WTC11 (cell line): ENCODE measurements around the gene ARRDC1. TPM values are rescaled to one million over a fixed set of nuclear protein-coding genes. Genes with fewer than 3 reads are reported as not detected.

Experiments used
- ATAC-seq: fragments of 200-7000 bp; cut with Tn5 transposase; 2 replicates; pipeline ENCODE4 v1.10.0; 2021; ENCODE audit warnings: mild to moderate bottlenecking, moderate library complexity
- CTCF ChIA-PET: fragments of 300-600 bp; sonication (Branson Sonifier 250); formaldehyde crosslinking; loops from one replicate; lab custom pipeline; 2021; ENCODE audit warnings: antibody characterized with exemption; lab: Charles Lee
- POLR2A ChIA-PET: fragments of 350-600 bp; sonication (Branson Sonifier 250); formaldehyde crosslinking; loops from one replicate; lab custom pipeline; 2021; ENCODE audit warnings: antibody characterized with exemption; lab: Charles Lee
- DNase-seq: peaks from one replicate; pipeline ENCODE4 v3.0.0; 2021; ENCODE audit warnings: low spot score
- H3K27ac Mint-ChIP-seq: 2 replicates; pipeline ENCODE4 v1.8.0; 2021; ENCODE audit warnings: mixed read lengths
- H3K27me3 Mint-ChIP-seq: 2 replicates; pipeline ENCODE4 v1.8.0; 2021; ENCODE audit warnings: low read depth, mild to moderate bottlenecking, moderate library complexity, mixed read lengths
- H3K36me3 Mint-ChIP-seq: 2 replicates; pipeline ENCODE4 v1.8.0; 2021; ENCODE audit warnings: mixed read lengths
- H3K4me1 Mint-ChIP-seq: 2 replicates; pipeline ENCODE4 v1.8.0; 2022; ENCODE audit warnings: mixed read lengths
- H3K4me3 Mint-ChIP-seq: 2 replicates; pipeline ENCODE4 v1.8.0; 2021; ENCODE audit warnings: mild to moderate bottlenecking, moderate library complexity, mixed read lengths
- H3K9me3 Mint-ChIP-seq: 2 replicates; pipeline ENCODE4 v1.8.0; 2021; ENCODE audit warnings: mixed read lengths
- ARID4B ChIP-seq: sonication (generic); formaldehyde crosslinking; IDR thresholded peaks from 2 replicates; pipeline ENCODE4 v1.8.0; 2023; ENCODE audit warnings: missing genetic modification reagents, mild to moderate bottlenecking, borderline replicate concordance
- ATF1 ChIP-seq: sonication (generic); formaldehyde crosslinking; IDR thresholded peaks from 2 replicates; pipeline ENCODE4 v1.8.1; 2023; ENCODE audit warnings: mild to moderate bottlenecking, moderate library complexity, missing genetic modification reagents
- CBFB ChIP-seq: sonication (generic); formaldehyde crosslinking; IDR thresholded peaks from 2 replicates; pipeline ENCODE4 v1.8.1; 2022; ENCODE audit warnings: mild to moderate bottlenecking, low read depth, missing genetic modification reagents
- CDX4 ChIP-seq: fragments of 250-450 bp; sonication (Bioruptor Pico); IDR thresholded peaks from 2 replicates; pipeline ENCODE4 v1.9.0; 2021; ENCODE audit warnings: moderate library complexity, mild to moderate bottlenecking, inconsistent platforms, borderline replicate concordance
- CREM ChIP-seq: sonication (generic); formaldehyde crosslinking; IDR thresholded peaks from 2 replicates; pipeline ENCODE4 v1.8.1; 2022; ENCODE audit warnings: mild to moderate bottlenecking, missing genetic modification reagents, moderate library complexity
- E2F1 ChIP-seq: sonication (generic); formaldehyde crosslinking; IDR thresholded peaks from 2 replicates; pipeline ENCODE4 v1.8.0; 2022; ENCODE audit warnings: mild to moderate bottlenecking, missing genetic modification reagents
- GRHL2 ChIP-seq: fragments of 250-450 bp; sonication (Bioruptor Pico); IDR thresholded peaks from 2 replicates; pipeline ENCODE4 v1.8.0; 2022; ENCODE audit warnings: mild to moderate bottlenecking, moderate library complexity; ENCODE audit not compliant: insufficient replicate concordance, severe bottlenecking
- JAZF1 ChIP-seq: fragments of 250-450 bp; sonication (Bioruptor Pico); IDR thresholded peaks from 2 replicates; pipeline ENCODE4 v1.9.0; 2021; ENCODE audit warnings: moderate library complexity, mild to moderate bottlenecking, inconsistent platforms
- JUN ChIP-seq: sonication (generic); formaldehyde crosslinking; IDR thresholded peaks from 2 replicates; pipeline ENCODE4 v1.8.0; 2023; ENCODE audit warnings: mild to moderate bottlenecking, missing genetic modification reagents
- MYBL2 ChIP-seq: sonication (generic); formaldehyde crosslinking; IDR thresholded peaks from 2 replicates; pipeline ENCODE4 v1.8.1; 2023; ENCODE audit warnings: mild to moderate bottlenecking, moderate library complexity, missing genetic modification reagents
- PRRX2 ChIP-seq: fragments of 250-450 bp; sonication (Bioruptor Pico); IDR thresholded peaks from 2 replicates; pipeline ENCODE4 v1.8.0; 2021; ENCODE audit warnings: mild to moderate bottlenecking
- RORB ChIP-seq: fragments of 250-450 bp; sonication (Bioruptor Pico); IDR thresholded peaks from 2 replicates; pipeline ENCODE4 v1.9.0; 2021; ENCODE audit warnings: mild to moderate bottlenecking
- SOX15 ChIP-seq: fragments of 250-450 bp; sonication (Bioruptor Pico); IDR thresholded peaks from 2 replicates; pipeline ENCODE4 v1.9.0; 2021; ENCODE audit warnings: mild to moderate bottlenecking
- TEAD1 ChIP-seq: sonication (generic); formaldehyde crosslinking; IDR thresholded peaks from 2 replicates; pipeline ENCODE4 v1.8.0; 2022; ENCODE audit warnings: mild to moderate bottlenecking, missing genetic modification reagents
- TEAD4 ChIP-seq: sonication (generic); formaldehyde crosslinking; IDR thresholded peaks from 2 replicates; pipeline ENCODE4 v1.8.0; 2022; ENCODE audit warnings: mild to moderate bottlenecking, missing genetic modification reagents
- TP53 ChIP-seq: sonication (generic); formaldehyde crosslinking; IDR thresholded peaks from 2 replicates; pipeline ENCODE4 v1.8.1; 2023; ENCODE audit warnings: mild to moderate bottlenecking, missing genetic modification reagents
- ZNF121 ChIP-seq: sonication (generic); formaldehyde crosslinking; IDR thresholded peaks from 2 replicates; pipeline ENCODE4 v1.8.0; 2023; ENCODE audit warnings: missing genetic modification reagents
- ZNF219 ChIP-seq: sonication (generic); formaldehyde crosslinking; IDR thresholded peaks from 2 replicates; pipeline ENCODE4 v1.8.0; 2023; ENCODE audit warnings: missing genetic modification reagents, mild to moderate bottlenecking, borderline replicate concordance
- ZNF423 ChIP-seq: fragments of 250-450 bp; sonication (Bioruptor Pico); IDR thresholded peaks from 2 replicates; pipeline ENCODE4 v2.1.2; 2022; ENCODE audit warnings: mild to moderate bottlenecking, moderate library complexity
- ZNF532 ChIP-seq: fragments of 250-450 bp; sonication (Bioruptor Pico); IDR thresholded peaks from 2 replicates; pipeline ENCODE4 v1.9.0; 2021; ENCODE audit warnings: mild to moderate bottlenecking, borderline replicate concordance
- total RNA-seq: library from RNA; stranded (reverse); gene quantifications from 3 replicates; pipeline ENCODE4 v1.2.3, GENCODE V29; 2021
- TF ChIP-seq, protein P1 (sequence below): sonication (generic); formaldehyde crosslinking; IDR thresholded peaks from 2 replicates; pipeline ENCODE4 v1.8.1; 2022; ENCODE audit warnings: mild to moderate bottlenecking, moderate library complexity, missing genetic modification reagents
- TF ChIP-seq, protein P2 (sequence below): sonication (generic); formaldehyde crosslinking; IDR thresholded peaks from 2 replicates; pipeline ENCODE4 v1.8.0; 2022; ENCODE audit warnings: mild to moderate bottlenecking, missing genetic modification reagents
- TF ChIP-seq, protein P3 (sequence below): sonication (generic); formaldehyde crosslinking; IDR thresholded peaks from 2 replicates; pipeline ENCODE4 v1.8.1; 2022; ENCODE audit warnings: missing genetic modification reagents, borderline replicate concordance

The ARRDC1 gene
- total RNA-seq, 1 experiment from 2014 or later = 41.3 TPM

- Mint-ChIP-seq H3K27ac (no peak overlapping the region), H3K4me3 (peak overlapping the region; percentile 72), H3K27me3 (peaks cover 28% of the 10 kb centered on the region), H3K36me3 (no peaks in the 10 kb centered on the region), H3K4me1 (peaks cover 17% of the 10 kb centered on the region), H3K9me3 (no peaks in the 10 kb centered on the region)
- peak; percentile 4 for ATAC-seq
- ChIA-PET CTCF (interaction anchor here (0.6 to 1.4 kb wide), 2 partner anchors 10 to 89 kb away, joined by 3 to 6 read pairs; no protein-coding TSS in a partner anchor), POLR2A (no interaction called here)
- DNase-seq = peak; percentile 43
- TF ChIP-seq RORB (CRISPR knock-in tag) (no peak), PRRX2 (no peak), SOX15 (no peak), GRHL2 (CRISPR knock-in tag) (no peak), JAZF1 (CRISPR knock-in tag) (no peak), JUN (no peak), CDX4 (CRISPR knock-in tag) (no peak), ZNF219 (CRISPR knock-in tag) (no peak), TEAD4 (no peak), CREM (CRISPR knock-in tag) (no peak), ZNF532 (CRISPR knock-in tag) (no peak), ZNF423 (CRISPR knock-in tag) (peak; percentile 96), CBFB (CRISPR knock-in tag) (0 out of 2 replicates have a peak, but pooled peaks have one; percentile 29), TEAD1 (CRISPR knock-in tag) (no peak), E2F1 (CRISPR knock-in tag) (no peak), TP53 (CRISPR knock-in tag) (0 out of 2 replicates have a peak, but pooled peaks have one; percentile 65), ARID4B (CRISPR knock-in tag) (0 out of 2 replicates have a peak, but pooled peaks have one; percentile 8), MYBL2 (CRISPR knock-in tag) (no peak), ZNF121 (CRISPR knock-in tag) (no peak), ATF1 (CRISPR knock-in tag) (no peak)
- TF ChIP-seq, protein P1, sequence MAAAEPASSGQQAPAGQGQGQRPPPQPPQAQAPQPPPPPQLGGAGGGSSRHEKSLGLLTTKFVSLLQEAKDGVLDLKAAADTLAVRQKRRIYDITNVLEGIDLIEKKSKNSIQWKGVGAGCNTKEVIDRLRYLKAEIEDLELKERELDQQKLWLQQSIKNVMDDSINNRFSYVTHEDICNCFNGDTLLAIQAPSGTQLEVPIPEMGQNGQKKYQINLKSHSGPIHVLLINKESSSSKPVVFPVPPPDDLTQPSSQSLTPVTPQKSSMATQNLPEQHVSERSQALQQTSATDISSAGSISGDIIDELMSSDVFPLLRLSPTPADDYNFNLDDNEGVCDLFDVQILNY (CRISPR knock-in tag) = no peak
- TF ChIP-seq, protein P2, sequence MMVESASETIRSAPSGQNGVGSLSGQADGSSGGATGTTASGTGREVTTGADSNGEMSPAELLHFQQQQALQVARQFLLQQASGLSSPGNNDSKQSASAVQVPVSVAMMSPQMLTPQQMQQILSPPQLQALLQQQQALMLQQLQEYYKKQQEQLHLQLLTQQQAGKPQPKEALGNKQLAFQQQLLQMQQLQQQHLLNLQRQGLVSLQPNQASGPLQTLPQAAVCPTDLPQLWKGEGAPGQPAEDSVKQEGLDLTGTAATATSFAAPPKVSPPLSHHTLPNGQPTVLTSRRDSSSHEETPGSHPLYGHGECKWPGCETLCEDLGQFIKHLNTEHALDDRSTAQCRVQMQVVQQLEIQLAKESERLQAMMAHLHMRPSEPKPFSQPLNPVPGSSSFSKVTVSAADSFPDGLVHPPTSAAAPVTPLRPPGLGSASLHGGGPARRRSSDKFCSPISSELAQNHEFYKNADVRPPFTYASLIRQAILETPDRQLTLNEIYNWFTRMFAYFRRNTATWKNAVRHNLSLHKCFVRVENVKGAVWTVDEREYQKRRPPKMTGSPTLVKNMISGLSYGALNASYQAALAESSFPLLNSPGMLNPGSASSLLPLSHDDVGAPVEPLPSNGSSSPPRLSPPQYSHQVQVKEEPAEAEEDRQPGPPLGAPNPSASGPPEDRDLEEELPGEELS = no peak
- TF ChIP-seq, protein P3, sequence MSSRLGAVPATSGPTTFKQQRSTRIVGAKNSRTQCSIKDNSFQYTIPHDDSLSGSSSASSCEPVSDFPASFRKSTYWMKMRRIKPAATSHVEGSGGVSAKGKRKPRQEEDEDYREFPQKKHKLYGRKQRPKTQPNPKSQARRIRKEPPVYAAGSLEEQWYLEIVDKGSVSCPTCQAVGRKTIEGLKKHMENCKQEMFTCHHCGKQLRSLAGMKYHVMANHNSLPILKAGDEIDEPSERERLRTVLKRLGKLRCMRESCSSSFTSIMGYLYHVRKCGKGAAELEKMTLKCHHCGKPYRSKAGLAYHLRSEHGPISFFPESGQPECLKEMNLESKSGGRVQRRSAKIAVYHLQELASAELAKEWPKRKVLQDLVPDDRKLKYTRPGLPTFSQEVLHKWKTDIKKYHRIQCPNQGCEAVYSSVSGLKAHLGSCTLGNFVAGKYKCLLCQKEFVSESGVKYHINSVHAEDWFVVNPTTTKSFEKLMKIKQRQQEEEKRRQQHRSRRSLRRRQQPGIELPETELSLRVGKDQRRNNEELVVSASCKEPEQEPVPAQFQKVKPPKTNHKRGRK = no peak
Measured at GRCh38 chr9:137606005-137606621, 627 bp downstream of the ARRDC1 start.
